GM10248 (cell line): ENCODE results near the gene KIF5A.

Source experiments
- CTCF ChIA-PET: fragments of 300-600 bp; sonication (Branson Sonifier 250); formaldehyde crosslinking; extraction: SDS; loops from one replicate; lab custom pipeline; 2021; ENCODE audit warnings: antibody characterized with exemption; lab: Yijun Ruan, JAX
- POLR2A ChIA-PET: fragments of 350-650 bp; sonication (Branson Sonifier 250); formaldehyde crosslinking; extraction: SDS; loops from one replicate; lab custom pipeline; 2020; ENCODE audit warnings: antibody characterized with exemption; lab: Yijun Ruan, JAX
- DNase-seq: peaks from one replicate; pipeline ENCODE4 v3.0.0; 2012; ENCODE audit errors: extremely low spot score
- TF ChIP-seq, protein P1 (sequence below): IDR thresholded peaks from 2 replicates; pipeline ENCODE4 v1.5.1; 2012; ENCODE audit warnings: mild to moderate bottlenecking, low read depth; ENCODE audit errors: extremely low read depth, missing control alignments, control extremely low read depth

The KIF5A gene

GRCh38 chr12:57607958-57608663, 58.3 kb downstream of the KIF5A start:
- POLR2A ChIA-PET: no interaction called here
- CTCF ChIA-PET: interaction anchor here (1.2 to 6.0 kb wide), 4 partner anchors 12 to 32 kb away, joined by 3 to 45 read pairs (median 14); no protein-coding TSS in a partner anchor
- DNase-seq: no peak
- TF ChIP-seq, protein P1, sequence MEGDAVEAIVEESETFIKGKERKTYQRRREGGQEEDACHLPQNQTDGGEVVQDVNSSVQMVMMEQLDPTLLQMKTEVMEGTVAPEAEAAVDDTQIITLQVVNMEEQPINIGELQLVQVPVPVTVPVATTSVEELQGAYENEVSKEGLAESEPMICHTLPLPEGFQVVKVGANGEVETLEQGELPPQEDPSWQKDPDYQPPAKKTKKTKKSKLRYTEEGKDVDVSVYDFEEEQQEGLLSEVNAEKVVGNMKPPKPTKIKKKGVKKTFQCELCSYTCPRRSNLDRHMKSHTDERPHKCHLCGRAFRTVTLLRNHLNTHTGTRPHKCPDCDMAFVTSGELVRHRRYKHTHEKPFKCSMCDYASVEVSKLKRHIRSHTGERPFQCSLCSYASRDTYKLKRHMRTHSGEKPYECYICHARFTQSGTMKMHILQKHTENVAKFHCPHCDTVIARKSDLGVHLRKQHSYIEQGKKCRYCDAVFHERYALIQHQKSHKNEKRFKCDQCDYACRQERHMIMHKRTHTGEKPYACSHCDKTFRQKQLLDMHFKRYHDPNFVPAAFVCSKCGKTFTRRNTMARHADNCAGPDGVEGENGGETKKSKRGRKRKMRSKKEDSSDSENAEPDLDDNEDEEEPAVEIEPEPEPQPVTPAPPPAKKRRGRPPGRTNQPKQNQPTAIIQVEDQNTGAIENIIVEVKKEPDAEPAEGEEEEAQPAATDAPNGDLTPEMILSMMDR: no peak

- no peak for DNase-seq
- CTCF ChIA-PET: interaction anchor here (1.0 to 6.0 kb wide), 4 partner anchors 10 to 378 kb away, joined by 3 to 45 read pairs (median 12); no protein-coding TSS in a partner anchor
- POLR2A ChIA-PET: no interaction called here
- TF ChIP-seq, protein P1: no peak
Measured at GRCh38 chr12:57609101-57609780, 59.4 kb downstream of the KIF5A start.

- TF ChIP-seq, protein P1: no peak
- ChIA-PET POLR2A (no interaction called here), CTCF (interaction anchor here (1.0 to 6.8 kb wide), 5 partner anchors 10 to 27 kb away, joined by 4 to 101 read pairs (median 13); partner anchors contain the start of gene B4GALNT1)
- peak; percentile 25 for DNase-seq
Measured at GRCh38 chr12:57609781-57610553, 60.1 kb downstream of the KIF5A start.

DNA sequence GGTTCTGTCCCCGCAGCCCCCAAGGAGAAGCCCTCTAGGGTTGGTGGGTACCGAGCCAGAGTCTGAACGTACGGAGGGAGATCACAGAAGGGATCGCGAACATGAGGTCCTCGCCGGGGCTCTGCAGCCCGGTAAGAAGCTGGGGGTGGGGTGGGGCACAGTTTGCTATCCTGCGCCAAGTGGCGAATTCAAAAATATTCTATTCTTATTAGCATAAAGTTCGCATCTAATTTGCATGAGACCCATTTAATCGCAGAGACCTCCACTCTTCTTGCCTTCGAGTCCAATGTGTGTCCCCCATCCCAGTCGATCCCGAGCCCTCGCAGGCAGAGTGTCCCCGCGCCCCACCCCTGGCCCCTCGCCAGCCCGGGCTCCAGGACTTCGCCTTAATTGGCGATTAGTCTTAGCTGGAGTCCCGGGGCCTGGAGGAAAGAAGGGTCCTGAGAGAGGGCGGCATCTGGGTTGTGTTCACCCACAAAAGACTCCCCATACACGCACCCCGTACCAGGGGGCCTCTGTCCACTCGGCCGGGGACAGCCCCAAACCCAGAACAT, 60.8 kb downstream of the KIF5A start:
- ChIA-PET CTCF (interaction anchor here (1.9 to 6.8 kb wide), 3 partner anchors 10 to 28 kb away, joined by 8 to 101 read pairs (median 13); partner anchors contain the start of gene B4GALNT1), POLR2A (interaction anchor here (1.0 kb wide), 1 partner anchor 90 kb away, joined by 3 read pairs; the partner anchor contains the start of gene DDIT3)
- TF ChIP-seq, protein P1: no peak
- DNase-seq: no peak

- CTCF ChIA-PET: interaction anchor here (0.7 to 6.8 kb wide), 5 partner anchors 9 to 28 kb away, joined by 3 to 101 read pairs (median 8); partner anchors contain the start of gene B4GALNT1
Measured at GRCh38 chr12:57611108-57611826, 61.4 kb downstream of the KIF5A start, which contains the start of gene ARHGEF25. Gene ARHGEF25, plus strand, starts transcription at chr12:57611435. Its CDS starts 460 bp downstream, at chr12:57611895.

More at GRCh38 chr12:57611108-57611826, 61.4 kb downstream of the KIF5A start, which contains the start of gene ARHGEF25:
- peak; percentile 84 for DNase-seq
- POLR2A ChIA-PET: interaction anchor here (1.0 to 1.1 kb wide), 2 partner anchors 18 to 91 kb away, joined by 3 read pairs; partner anchors contain the start of gene DDIT3
- TF ChIP-seq, protein P1: no peak
